Sigmoid colon (tissue), 4 donors: ENCODE results near the gene MECP2.

Source experiments
- POLR2AphosphoS5 ChIP-seq, 4 donors: sonication (generic); formaldehyde crosslinking; IDR thresholded peaks; one replicate each; pipeline ENCODE4 v1.6.1; 2017; ENCODE audit warnings: antibody characterized with exemption in 4 of 4
- TF ChIP-seq, protein P1 (sequence below), 4 experiments: fragments of 450-650 bp in 3 of 4; fragments of 200-600 bp in 1 of 4; IDR thresholded peaks; one replicate each; pipeline ENCODE4 v1.5.1; 2016 to 2019; ENCODE audit warnings: antibody characterized with exemption in 4 of 4, mild to moderate bottlenecking in 3 of 4, moderate library complexity in 2 of 4

DNA sequence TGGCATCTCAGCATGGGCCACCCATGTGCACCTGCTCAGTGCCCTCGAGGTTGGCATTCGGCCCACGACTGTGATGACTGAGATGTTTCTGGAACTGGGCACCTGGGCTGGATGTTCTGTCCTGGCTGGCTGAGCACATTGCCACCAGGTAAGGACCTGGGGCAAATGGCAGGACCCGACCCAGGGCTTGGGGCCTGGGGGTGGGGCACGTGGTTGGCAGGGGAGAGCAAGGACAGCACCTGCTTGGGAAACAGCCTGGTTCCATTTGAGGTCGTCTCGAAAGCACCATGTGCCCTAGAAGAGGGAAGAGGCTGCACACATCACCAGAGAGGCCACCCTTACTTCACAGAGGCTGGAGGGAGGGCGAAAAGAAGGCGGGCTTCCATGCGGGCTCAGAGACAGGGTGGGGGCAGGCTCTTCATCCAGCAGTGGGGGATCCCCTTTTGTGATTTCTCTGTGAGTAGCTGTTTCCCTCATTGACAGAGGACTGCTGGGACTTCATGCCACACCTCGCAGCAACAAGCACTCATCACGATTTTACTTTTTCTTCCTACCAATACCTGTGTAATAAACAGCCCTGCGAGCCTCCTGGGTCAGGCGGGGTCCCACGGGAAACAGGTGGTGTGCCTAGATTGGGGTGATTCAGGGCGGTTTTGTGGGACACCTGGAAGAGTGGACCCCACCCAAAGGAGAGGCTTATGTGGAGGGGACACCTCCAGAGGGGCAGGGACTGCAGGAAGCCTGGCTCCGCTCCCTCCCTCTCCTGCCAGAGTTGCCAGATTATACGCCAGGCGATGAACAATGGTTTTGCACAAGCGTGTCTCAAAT lies 113.0 kb downstream of the MECP2 start:
- TF ChIP-seq POLR2AphosphoS5 (IDR thresholded peaks at IDR 0.05), result no peak
- TF ChIP-seq, protein P1, sequence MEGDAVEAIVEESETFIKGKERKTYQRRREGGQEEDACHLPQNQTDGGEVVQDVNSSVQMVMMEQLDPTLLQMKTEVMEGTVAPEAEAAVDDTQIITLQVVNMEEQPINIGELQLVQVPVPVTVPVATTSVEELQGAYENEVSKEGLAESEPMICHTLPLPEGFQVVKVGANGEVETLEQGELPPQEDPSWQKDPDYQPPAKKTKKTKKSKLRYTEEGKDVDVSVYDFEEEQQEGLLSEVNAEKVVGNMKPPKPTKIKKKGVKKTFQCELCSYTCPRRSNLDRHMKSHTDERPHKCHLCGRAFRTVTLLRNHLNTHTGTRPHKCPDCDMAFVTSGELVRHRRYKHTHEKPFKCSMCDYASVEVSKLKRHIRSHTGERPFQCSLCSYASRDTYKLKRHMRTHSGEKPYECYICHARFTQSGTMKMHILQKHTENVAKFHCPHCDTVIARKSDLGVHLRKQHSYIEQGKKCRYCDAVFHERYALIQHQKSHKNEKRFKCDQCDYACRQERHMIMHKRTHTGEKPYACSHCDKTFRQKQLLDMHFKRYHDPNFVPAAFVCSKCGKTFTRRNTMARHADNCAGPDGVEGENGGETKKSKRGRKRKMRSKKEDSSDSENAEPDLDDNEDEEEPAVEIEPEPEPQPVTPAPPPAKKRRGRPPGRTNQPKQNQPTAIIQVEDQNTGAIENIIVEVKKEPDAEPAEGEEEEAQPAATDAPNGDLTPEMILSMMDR (IDR thresholded peaks at IDR 0.05), result no peak
